Breast epithelium (tissue), 3 donors: ENCODE results near the gene TRIM23.

Source experiments
- CTCF ChIP-seq, 3 donors: fragments of 450-650 bp; IDR thresholded peaks; one replicate each; pipeline ENCODE4 v1.5.1; 2016 to 2017; ENCODE audit warnings: antibody characterized with exemption in 3 of 3, mild to moderate bottlenecking in 3 of 3, moderate library complexity in 3 of 3
- POLR2A ChIP-seq: fragments of 450-650 bp; IDR thresholded peaks from one replicate; pipeline ENCODE4 v1.6.1; 2016; ENCODE audit warnings: antibody characterized with exemption, mild to moderate bottlenecking, moderate library complexity
- POLR2AphosphoS5 ChIP-seq, 3 donors: sonication (generic); formaldehyde crosslinking; IDR thresholded peaks; one replicate each; pipeline ENCODE4 v1.6.1; 2017; ENCODE audit warnings: antibody characterized with exemption in 3 of 3

GRCh38 chr5:65539827-65540226 is 84.3 kb downstream of the TRIM23 start:
- TF ChIP-seq POLR2A (no peak), CTCF (IDR thresholded peaks at IDR 0.05) (no peak), POLR2AphosphoS5 (IDR thresholded peaks at IDR 0.05) (no peak)
